HG03460 (cell line): ENCODE results near the gene COX6B1.
"Not testable (repeated sequence)": the region's sequence is repeated elsewhere in the genome, so short reads cannot be mapped to it uniquely, and the experiment has no call there.

ENCODE experiments used
- ATAC-seq: cut with Tn5 transposase; IDR thresholded peaks from one replicate; pipeline ENCODE4 v1.9.1; 2021; ENCODE audit not compliant: unreplicated experiment

COX6B1 gene

DNA sequence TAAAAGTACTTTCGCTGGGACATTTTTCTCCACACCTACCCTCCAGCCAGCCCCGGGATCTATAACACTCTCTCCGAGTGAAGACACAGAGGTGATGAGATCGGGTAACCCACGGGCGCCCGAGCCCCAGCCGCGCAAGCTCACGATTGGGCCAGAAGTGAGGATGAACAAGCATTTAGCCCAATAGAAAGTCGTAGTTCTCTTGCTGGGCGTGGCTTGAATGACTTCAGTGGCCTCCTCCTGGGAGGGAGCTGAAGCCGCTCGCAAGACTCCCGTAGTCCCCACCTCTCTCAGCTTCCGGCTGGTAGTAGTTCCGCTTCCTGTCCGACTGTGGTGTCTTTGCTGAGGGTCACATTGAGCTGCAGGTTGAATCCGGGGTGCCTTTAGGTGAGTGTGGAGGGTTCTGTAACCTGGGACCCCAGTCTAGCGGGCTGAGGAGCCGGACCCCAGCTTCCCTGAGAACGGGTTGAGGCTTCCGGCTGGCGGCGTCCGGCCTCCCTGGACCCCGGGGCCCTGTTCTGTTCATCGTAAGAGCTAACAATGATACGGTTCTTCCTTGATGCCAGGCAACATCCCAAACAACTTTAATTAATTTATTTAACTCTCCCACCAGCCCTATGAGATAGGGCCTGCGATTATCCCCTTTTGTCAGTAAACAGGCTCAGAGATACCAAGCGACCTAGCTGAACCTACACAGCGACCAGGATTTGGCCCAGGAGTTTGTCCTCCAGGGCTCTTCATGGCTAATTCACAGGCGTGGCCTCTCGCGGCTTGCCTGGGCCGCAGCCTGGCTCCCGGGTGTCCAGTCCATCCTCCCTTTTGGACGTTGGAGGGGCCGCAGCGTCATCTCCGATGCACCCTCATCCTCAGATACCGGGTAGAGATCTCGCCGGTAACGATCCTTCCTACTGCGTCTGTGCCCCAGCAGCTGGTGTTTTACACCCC, at the start of gene COX6B1:
COX6B1 (plus strand) TSS at position 307 of the 945 bp plus-strand sequence. CDS start 2,921 bp downstream, outside the sequence.
- peak; percentile 48 for ATAC-seq

- ATAC-seq, result no peak
Measured at GRCh38 chr19:35601971-35602370, 46.2 kb upstream of the COX6B1 start.

GRCh38 chr19:35604436-35604835, 43.7 kb upstream of the COX6B1 start:
- not testable (repeated sequence) for ATAC-seq

DNA sequence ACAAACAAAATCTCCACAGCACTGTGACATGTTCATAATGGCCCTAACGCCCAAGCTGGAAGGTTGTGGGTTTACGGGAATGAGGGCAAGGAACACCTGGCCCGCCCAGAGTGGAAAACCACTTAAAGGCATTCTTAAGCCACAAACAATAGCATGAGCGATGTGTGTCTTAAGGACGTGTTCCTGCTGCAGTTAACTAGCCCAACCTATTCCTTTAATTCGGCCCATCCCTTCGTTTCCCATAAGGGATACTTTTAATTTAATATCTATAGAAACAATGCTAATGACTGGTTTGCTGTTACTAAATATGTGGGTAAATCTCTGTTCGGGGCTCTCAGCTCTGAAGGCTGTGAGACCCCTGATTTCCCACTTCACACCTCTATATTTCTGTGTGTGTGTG, 41.0 kb upstream of the COX6B1 start:
- not testable (repeated sequence) for ATAC-seq

- no peak for ATAC-seq
Measured at GRCh38 chr19:35607661-35608060, 40.5 kb upstream of the COX6B1 start.

GRCh38 chr19:35608251-35608650, 39.9 kb upstream of the COX6B1 start:
- no peak for ATAC-seq

- ATAC-seq, result no peak
Measured at GRCh38 chr19:35609851-35610353, 38.2 kb upstream of the COX6B1 start.

- ATAC-seq, result no peak
Measured at GRCh38 chr19:35612224-35612558, 35.9 kb upstream of the COX6B1 start.

GRCh38 chr19:35612559-35613321, 35.4 kb upstream of the COX6B1 start, which contains the start of gene HAUS5:
Gene HAUS5 (plus strand): TSS chr19:35612735. CDS start chr19:35612795, 60 bp downstream.
- peak; percentile 74 for ATAC-seq

DNA sequence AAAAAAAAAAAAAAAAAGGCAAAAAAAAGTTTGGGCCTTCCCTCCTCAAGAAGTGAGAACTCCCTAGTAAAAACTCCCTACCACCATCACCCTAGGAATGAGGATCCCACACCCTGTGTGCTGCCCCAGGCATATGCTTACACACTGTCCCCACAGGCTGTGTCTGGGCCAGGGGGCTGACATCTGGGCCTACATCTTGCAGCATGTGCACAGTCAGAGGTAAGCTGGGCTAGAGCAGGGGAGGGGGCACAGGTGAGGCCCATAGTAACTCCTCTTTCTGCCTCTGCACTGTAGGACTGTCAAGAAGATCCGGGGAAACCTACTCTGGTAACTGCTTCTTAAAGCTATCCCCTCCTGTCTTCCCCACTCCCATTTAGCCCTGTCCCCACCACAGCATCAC, 34.5 kb upstream of the COX6B1 start:
- ATAC-seq, result no peak

DNA sequence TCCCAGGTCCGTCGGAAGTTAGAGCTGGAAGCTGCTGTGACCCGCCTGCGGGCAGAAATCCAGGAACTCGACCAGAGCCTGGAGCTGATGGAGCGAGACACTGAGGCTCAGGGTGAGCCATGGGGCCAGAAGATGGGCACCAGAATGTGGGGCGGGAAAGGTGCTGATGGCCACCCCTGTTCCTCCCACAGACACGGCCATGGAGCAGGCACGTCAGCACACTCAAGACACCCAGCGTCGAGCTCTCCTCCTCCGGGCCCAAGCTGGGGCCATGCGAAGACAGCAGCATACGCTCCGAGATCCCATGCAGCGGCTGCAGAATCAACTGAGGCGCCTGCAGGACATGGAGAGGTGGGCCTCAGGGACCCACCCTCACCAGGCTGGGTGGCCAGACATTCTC, 33.1 kb upstream of the COX6B1 start:
- ATAC-seq, result no peak

DNA sequence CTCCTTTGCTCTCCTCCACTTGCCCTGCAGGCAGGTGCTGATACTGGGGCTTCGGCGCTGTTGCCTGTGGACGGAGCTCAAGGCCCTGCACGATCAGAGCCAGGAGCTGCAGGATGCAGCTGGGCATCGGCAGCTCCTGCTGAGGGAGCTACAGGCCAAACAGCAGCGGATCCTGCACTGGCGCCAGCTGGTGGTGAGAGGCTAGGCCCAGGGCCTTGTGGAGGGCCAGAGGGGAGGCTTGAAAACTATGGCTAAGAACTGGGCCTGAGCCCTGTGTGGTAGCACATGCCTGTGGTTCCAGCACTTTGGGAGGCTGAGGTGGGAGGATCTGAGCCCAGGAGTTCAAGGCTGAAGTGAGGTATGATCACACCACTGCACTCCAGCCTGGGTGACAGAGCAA, 29.3 kb upstream of the COX6B1 start:
- ATAC-seq, result no peak

DNA sequence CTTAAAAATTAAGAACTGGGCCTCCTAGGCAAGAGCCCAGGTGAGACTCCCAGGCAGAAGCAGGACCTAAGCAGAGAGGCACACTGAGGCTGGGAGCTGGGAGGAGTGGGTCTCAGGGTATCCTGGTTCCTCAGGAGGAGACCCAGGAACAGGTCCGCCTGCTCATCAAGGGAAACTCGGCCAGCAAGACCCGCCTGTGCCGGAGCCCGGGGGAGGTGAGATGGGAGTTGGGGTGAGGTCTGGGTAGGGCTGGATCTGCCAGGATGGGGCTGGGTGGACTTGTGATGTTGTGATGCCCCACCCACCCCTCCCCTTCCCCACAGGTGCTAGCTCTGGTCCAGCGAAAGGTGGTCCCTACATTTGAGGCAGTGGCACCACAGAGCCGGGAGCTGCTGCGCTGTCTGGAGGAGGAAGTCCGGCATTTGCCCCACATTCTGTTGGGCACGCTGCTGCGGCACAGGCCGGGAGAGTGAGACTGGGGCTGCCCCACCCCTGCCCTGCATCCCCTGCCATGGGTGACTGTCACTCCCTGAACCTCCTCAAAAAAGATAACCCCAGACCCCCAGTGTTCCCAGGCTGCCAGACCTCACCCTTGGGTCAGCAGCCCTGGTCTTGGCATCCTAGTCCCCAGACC, 28.7 kb upstream of the COX6B1 start:
- no peak for ATAC-seq

DNA sequence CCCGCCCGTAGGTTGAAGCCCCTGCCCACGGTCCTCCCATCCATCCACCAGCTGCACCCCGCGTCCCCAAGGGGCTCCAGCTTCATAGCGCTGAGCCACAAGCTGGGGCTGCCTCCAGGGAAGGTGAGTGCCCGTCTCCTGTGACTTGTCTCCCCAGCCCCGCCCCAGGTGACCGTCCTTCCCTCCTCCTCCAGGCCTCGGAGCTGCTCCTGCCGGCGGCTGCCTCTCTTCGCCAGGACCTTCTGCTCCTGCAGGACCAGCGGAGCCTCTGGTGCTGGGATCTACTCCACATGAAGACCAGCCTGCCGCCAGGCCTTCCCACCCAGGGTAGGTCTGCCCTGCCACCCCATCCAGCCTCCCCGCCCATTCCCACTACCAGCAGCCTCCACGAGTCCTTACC, 28.1 kb upstream of the COX6B1 start:
- no peak for ATAC-seq

DNA sequence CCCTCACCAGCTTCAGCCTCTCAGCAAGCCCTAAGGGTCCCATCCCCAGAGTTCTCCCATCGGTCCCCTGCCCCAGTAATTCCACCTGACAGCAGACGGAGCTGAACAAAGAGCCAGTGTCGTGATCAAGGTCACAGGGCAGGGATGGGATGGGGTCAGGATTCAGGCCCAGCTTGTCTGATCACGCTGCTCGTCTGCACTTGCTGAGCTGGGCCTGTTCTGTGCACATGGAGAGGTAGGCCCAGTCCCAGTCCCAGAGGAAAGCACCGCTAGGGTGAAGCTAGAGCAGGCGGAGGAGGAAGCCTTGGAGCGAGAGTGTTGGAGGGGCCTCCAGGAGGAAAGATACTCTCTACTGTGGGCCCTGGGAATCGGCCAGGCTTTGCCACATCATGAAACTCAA, 26.4 kb upstream of the COX6B1 start:
- ATAC-seq, result no peak

DNA sequence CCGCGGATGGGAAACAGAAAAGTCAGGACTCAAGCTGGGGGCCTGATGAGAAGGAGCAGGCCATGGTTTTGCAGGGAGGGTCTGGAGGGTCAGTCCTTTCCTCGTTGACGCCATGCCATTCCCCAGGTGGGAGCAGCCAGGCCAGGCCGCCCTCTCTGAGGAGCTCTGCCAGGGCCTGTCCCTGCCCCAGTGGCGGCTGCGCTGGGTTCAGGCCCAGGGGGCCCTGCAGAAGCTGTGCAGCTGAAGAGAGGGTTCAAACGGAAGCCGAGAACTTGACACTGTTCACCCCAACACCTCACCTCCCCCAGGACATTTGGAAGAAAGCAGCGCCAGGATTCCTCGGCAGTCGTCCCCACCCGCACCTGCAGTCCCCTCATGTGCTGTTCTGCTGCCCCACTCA, 25.4 kb upstream of the COX6B1 start:
- ATAC-seq, result no peak

GRCh38 chr19:35623327-35624010, 24.7 kb upstream of the COX6B1 start:
- ATAC-seq, result no peak

- no peak for ATAC-seq
Measured at GRCh38 chr19:35628264-35628564, 19.9 kb upstream of the COX6B1 start.

- peak; percentile 94 for ATAC-seq
Measured at GRCh38 chr19:35628565-35629331, 19.4 kb upstream of the COX6B1 start, which contains the start of gene RBM42. Gene RBM42 (plus strand): TSS chr19:35629036. CDS start chr19:35629154, 118 bp downstream.

DNA sequence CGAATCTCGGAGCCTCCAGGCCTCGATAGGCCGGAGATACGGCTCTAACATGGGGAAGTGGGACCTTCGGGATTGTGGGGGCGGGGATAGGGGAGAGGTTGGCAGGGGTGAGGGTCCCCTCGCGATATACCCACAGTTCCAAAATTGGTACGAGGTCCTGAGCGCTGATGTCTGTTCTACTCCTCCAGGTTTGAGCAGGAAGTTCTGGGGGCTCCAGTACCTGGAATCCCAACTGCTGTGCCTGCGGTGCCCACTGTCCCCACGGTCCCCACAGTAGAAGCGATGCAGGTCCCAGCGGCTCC, 18.8 kb upstream of the COX6B1 start:
- ATAC-seq, result no peak
